Progenitor cell of endocrine pancreas (in vitro differentiated cells): ENCODE data around the gene EPPIN. TPM values are rescaled to one million over a fixed set of nuclear protein-coding genes. Genes with fewer than 3 reads are reported as not detected.

Experiments
- DNase-seq: peaks from one replicate; pipeline ENCODE4 v3.0.0; 2021; ENCODE audit warnings: low spot score; ENCODE audit not compliant: unreplicated experiment
- H3K27ac Mint-ChIP-seq: 2 replicates; pipeline ENCODE4 v1.8.0; 2021; ENCODE audit warnings: mild to moderate bottlenecking, moderate library complexity, mixed read lengths
- H3K27me3 Mint-ChIP-seq: 2 replicates; pipeline ENCODE4 v1.8.0; 2021; ENCODE audit warnings: mixed read lengths
- H3K36me3 Mint-ChIP-seq: 2 replicates; pipeline ENCODE4 v1.8.0; 2022; ENCODE audit warnings: mixed read lengths; ENCODE audit not compliant: insufficient read depth
- H3K4me1 Mint-ChIP-seq: 2 replicates; pipeline ENCODE4 v1.8.0; 2021; ENCODE audit warnings: low read depth, mixed read lengths
- H3K4me3 Mint-ChIP-seq: 2 replicates; pipeline ENCODE4 v1.8.0; 2021; ENCODE audit warnings: low read depth, mild to moderate bottlenecking, moderate library complexity, mixed read lengths
- H3K9me3 Mint-ChIP-seq: 2 replicates; pipeline ENCODE4 v1.8.0; 2021; ENCODE audit warnings: low read depth, mixed read lengths
- total RNA-seq: library from RNA; stranded (reverse); gene quantifications from 2 replicates; pipeline ENCODE4 v1.2.1, GENCODE V29; 2021
- TF ChIP-seq, protein P1 (sequence below): fragments of 200-600 bp; sonication (generic); IDR thresholded peaks from one replicate; pipeline ENCODE4 v1.5.0; 2021; ENCODE audit warnings: antibody characterized with exemption, mild to moderate bottlenecking; ENCODE audit not compliant: unreplicated experiment

EPPIN gene
- total RNA-seq, 1 donor from 2014 or later = not detected

- TF ChIP-seq, protein P1, sequence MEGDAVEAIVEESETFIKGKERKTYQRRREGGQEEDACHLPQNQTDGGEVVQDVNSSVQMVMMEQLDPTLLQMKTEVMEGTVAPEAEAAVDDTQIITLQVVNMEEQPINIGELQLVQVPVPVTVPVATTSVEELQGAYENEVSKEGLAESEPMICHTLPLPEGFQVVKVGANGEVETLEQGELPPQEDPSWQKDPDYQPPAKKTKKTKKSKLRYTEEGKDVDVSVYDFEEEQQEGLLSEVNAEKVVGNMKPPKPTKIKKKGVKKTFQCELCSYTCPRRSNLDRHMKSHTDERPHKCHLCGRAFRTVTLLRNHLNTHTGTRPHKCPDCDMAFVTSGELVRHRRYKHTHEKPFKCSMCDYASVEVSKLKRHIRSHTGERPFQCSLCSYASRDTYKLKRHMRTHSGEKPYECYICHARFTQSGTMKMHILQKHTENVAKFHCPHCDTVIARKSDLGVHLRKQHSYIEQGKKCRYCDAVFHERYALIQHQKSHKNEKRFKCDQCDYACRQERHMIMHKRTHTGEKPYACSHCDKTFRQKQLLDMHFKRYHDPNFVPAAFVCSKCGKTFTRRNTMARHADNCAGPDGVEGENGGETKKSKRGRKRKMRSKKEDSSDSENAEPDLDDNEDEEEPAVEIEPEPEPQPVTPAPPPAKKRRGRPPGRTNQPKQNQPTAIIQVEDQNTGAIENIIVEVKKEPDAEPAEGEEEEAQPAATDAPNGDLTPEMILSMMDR = no peak
- Mint-ChIP-seq H3K4me1 (no peaks in the 10 kb centered on the region), H3K27ac (no peak overlapping the region), H3K36me3 (no peaks in the 10 kb centered on the region), H3K4me3 (no peak overlapping the region), H3K27me3 (peaks cover 4% of the 10 kb centered on the region), H3K9me3 (peaks cover 3% of the 10 kb centered on the region)
- no peak for DNase-seq
These were observed 5.3 kb upstream of the EPPIN start for GRCh38 chr20:45552456-45552855.

DNA sequence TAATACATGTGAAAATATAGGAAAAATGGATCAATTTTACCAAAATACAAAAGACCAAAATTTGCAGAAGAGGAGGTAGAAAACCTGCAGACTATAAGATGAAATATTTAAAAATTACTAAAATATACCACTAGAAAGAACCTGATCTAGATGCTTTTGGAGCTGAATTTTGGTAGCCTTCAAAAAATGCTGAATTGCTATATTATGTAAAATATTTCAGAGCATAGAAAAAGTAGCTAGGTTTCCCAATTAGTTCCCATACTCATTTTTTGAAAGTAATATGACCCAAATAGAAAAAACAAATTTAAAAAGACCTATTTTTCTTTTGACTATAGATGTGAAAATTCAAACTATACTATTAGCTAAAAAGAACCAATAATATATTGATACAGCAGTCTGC lies 3.6 kb upstream of the EPPIN start:
- Mint-ChIP-seq H3K4me3 (no peak overlapping the region), H3K27me3 (peaks cover 9% of the 10 kb centered on the region), H3K4me1 (no peaks in the 10 kb centered on the region), H3K27ac (no peak overlapping the region), H3K9me3 (peaks cover 3% of the 10 kb centered on the region), H3K36me3 (no peaks in the 10 kb centered on the region)
- TF ChIP-seq, protein P1 = no peak
- DNase-seq = no peak

GRCh38 chr20:45548410-45548809 lies 1.2 kb upstream of the EPPIN start:
- TF ChIP-seq, protein P1 = no peak
- H3K4me1 Mint-ChIP-seq = no peaks in the 10 kb centered on the region
- peaks cover 3% of the 10 kb centered on the region for H3K9me3 Mint-ChIP-seq
- H3K27ac Mint-ChIP-seq = no peak overlapping the region
- no peak overlapping the region for H3K4me3 Mint-ChIP-seq
- H3K36me3 Mint-ChIP-seq = no peaks in the 10 kb centered on the region
- H3K27me3 Mint-ChIP-seq = peaks cover 25% of the 10 kb centered on the region
- DNase-seq = no peak

DNA sequence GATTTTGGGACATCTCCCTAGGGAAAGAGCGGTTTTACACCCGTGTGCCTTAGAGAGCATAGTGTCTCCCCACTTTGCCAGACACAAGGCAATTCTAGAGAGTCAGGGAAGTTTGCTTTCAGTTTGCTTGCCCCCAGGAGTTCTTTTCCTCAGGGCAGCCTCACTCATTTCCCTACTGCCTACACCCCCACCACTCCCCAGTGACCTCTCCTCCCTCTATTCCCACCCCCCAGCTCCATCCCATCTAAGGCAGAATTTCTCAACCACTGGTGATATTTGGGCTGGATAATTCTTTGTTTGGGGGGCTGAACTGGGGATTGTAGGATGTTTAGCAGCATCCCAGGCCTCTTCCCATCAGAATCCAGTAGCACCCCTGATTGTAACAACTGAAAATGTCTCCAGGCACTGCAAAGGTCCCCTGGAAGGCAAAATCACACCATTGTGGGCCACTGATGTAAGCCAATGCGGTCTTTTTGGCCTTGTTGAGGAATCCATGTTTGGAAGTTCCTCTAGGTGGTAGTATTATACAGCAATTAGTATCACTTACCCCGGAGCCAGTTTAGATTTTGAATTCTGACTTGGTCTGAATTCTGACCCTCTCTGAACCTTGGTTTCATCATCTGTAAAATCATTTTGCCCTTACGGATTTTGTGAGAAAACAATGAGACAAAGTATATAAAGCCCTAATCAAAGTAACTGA lies 1.3 kb downstream of the EPPIN start:
- no peaks in the 10 kb centered on the region for H3K4me1 Mint-ChIP-seq
- H3K27me3 Mint-ChIP-seq = peaks cover 34% of the 10 kb centered on the region
- no peak overlapping the region for H3K27ac Mint-ChIP-seq
- TF ChIP-seq, protein P1 = peak; percentile 57
- no peak for DNase-seq
- H3K4me3 Mint-ChIP-seq = no peak overlapping the region
- peaks cover 3% of the 10 kb centered on the region for H3K9me3 Mint-ChIP-seq
- no peaks in the 10 kb centered on the region for H3K36me3 Mint-ChIP-seq

GRCh38 chr20:45545351-45545750 lies 1.9 kb downstream of the EPPIN start:
- Mint-ChIP-seq H3K4me1 (no peaks in the 10 kb centered on the region), H3K27ac (no peak overlapping the region), H3K4me3 (no peak overlapping the region), H3K36me3 (no peaks in the 10 kb centered on the region), H3K27me3 (peaks cover 37% of the 10 kb centered on the region), H3K9me3 (peaks cover 1% of the 10 kb centered on the region)
- no peak for DNase-seq
- TF ChIP-seq, protein P1 = no peak
